ENCODE measurements around the gene DHX30. TPM values are rescaled to one million over a fixed set of nuclear protein-coding genes. Genes with fewer than 3 reads are reported as not detected.

DHX30 gene
- total RNA-seq, 1 experiment from 2014 or later: 84.5 TPM

GRCh38 chr3:47859956-47860605, 57.1 kb downstream of the DHX30 start:
- no peak for TF ChIP-seq EZH2 (IDR thresholded peaks at IDR 0.05; ENCODE audit: borderline replicate concordance, low read depth, low read length, poor library complexity, severe bottlenecking)
- TF ChIP-seq, protein P1, sequence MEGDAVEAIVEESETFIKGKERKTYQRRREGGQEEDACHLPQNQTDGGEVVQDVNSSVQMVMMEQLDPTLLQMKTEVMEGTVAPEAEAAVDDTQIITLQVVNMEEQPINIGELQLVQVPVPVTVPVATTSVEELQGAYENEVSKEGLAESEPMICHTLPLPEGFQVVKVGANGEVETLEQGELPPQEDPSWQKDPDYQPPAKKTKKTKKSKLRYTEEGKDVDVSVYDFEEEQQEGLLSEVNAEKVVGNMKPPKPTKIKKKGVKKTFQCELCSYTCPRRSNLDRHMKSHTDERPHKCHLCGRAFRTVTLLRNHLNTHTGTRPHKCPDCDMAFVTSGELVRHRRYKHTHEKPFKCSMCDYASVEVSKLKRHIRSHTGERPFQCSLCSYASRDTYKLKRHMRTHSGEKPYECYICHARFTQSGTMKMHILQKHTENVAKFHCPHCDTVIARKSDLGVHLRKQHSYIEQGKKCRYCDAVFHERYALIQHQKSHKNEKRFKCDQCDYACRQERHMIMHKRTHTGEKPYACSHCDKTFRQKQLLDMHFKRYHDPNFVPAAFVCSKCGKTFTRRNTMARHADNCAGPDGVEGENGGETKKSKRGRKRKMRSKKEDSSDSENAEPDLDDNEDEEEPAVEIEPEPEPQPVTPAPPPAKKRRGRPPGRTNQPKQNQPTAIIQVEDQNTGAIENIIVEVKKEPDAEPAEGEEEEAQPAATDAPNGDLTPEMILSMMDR (conservative IDR thresholded peaks at IDR 0.05; ENCODE audit: low read depth, low read length): no peak
- no peaks in the 10 kb centered on the region for H3K9me3 ChIP-seq (ENCODE audit: low read depth, low read length, poor library complexity, severe bottlenecking)
- H3K27me3 ChIP-seq (replicated peaks; ENCODE audit: insufficient read depth, low read depth, low read length, poor library complexity): no peaks in the 10 kb centered on the region
- no peak overlapping the region for H3K27ac ChIP-seq (ENCODE audit: low read depth, low read length, poor library complexity, severe bottlenecking)
- intact Hi-C loops (cut with micrococcal nuclease; ENCODE audit: unreplicated experiment): no loop called here
- no peak overlapping the region for H3K4me3 ChIP-seq (ENCODE audit: low read depth, low read length, poor library complexity, severe bottlenecking)
- no TSS peak for BruUV-seq (replicated peaks)
- CTCF ChIA-PET: no interaction called here
- DNase-seq (ENCODE audit: low spot score): no peak
- no peaks in the 10 kb centered on the region for H3K4me1 ChIP-seq (ENCODE audit: insufficient read depth, low read length, poor library complexity, severe bottlenecking)
- POLR2A ChIA-PET (ENCODE audit: low non-redundant PET): no interaction called here
- H3K36me3 ChIP-seq (ENCODE audit: insufficient read depth, low read length, poor library complexity, severe bottlenecking): peaks cover 10% of the 10 kb centered on the region

GRCh38 chr3:47863391-47864128, 60.6 kb downstream of the DHX30 start:
- POLR2A ChIA-PET (ENCODE audit: low non-redundant PET): no interaction called here
- CTCF ChIA-PET: no interaction called here
- Histone ChIP-seq H3K9me3 (ENCODE audit: low read depth, low read length, poor library complexity, severe bottlenecking) (no peaks in the 10 kb centered on the region), H3K27ac (ENCODE audit: low read depth, low read length, poor library complexity, severe bottlenecking) (no peak overlapping the region), H3K4me1 (ENCODE audit: insufficient read depth, low read length, poor library complexity, severe bottlenecking) (no peaks in the 10 kb centered on the region), H3K36me3 (ENCODE audit: insufficient read depth, low read length, poor library complexity, severe bottlenecking) (peaks cover 10% of the 10 kb centered on the region), H3K27me3 (replicated peaks; ENCODE audit: insufficient read depth, low read depth, low read length, poor library complexity) (no peaks in the 10 kb centered on the region), H3K4me3 (ENCODE audit: low read depth, low read length, poor library complexity, severe bottlenecking) (no peak overlapping the region)
- no TSS peak for BruUV-seq (replicated peaks)
- intact Hi-C loops (cut with micrococcal nuclease; ENCODE audit: unreplicated experiment): no loop called here
- DNase-seq (ENCODE audit: low spot score): no peak
- TF ChIP-seq, protein P1 (conservative IDR thresholded peaks at IDR 0.05; ENCODE audit: low read depth, low read length): no peak
- no peak for TF ChIP-seq EZH2 (IDR thresholded peaks at IDR 0.05; ENCODE audit: borderline replicate concordance, low read depth, low read length, poor library complexity, severe bottlenecking)

DNA sequence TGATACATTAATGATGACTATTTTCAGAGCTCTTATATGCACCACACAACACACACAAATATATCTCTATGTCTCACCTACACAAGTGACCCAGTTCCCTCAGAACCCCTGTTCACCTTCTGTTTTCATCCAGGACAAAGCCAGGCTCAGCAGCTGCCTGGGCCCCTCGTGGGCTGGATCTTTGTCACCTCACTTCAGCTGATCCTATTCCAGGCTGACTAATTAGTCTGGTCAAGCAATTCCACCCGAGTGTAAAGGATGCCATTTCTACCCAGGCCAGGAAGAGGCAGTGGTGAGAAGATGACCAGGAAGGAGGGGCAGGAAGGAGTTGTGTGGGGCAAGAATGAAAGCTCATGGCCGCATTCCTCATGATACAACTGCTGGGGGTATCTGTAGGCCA, 62.3 kb downstream of the DHX30 start:
- peaks cover 24% of the 10 kb centered on the region for H3K36me3 ChIP-seq (ENCODE audit: insufficient read depth, low read length, poor library complexity, severe bottlenecking)

More for the DNA sequence above, 62.3 kb downstream of the DHX30 start:
- Histone ChIP-seq H3K27ac (ENCODE audit: low read depth, low read length, poor library complexity, severe bottlenecking) (no peak overlapping the region), H3K4me1 (ENCODE audit: insufficient read depth, low read length, poor library complexity, severe bottlenecking) (no peaks in the 10 kb centered on the region), H3K27me3 (replicated peaks; ENCODE audit: insufficient read depth, low read depth, low read length, poor library complexity) (no peaks in the 10 kb centered on the region), H3K9me3 (ENCODE audit: low read depth, low read length, poor library complexity, severe bottlenecking) (no peaks in the 10 kb centered on the region), H3K4me3 (ENCODE audit: low read depth, low read length, poor library complexity, severe bottlenecking) (no peak overlapping the region)
- POLR2A ChIA-PET (ENCODE audit: low non-redundant PET): no interaction called here
- CTCF ChIA-PET: no interaction called here
- intact Hi-C loops (cut with micrococcal nuclease; ENCODE audit: unreplicated experiment): no loop called here
- no peak for DNase-seq (ENCODE audit: low spot score)
- no peak for TF ChIP-seq EZH2 (IDR thresholded peaks at IDR 0.05; ENCODE audit: borderline replicate concordance, low read depth, low read length, poor library complexity, severe bottlenecking)
- TF ChIP-seq, protein P1 (conservative IDR thresholded peaks at IDR 0.05; ENCODE audit: low read depth, low read length): no peak
- no TSS peak for BruUV-seq (replicated peaks)
